Stimulated activated naive B cell treated with anti-CD40 and anti-IgM and Interleukin-4, amounts not matched to agents 10 μg/mL and 1 μg/mL and 100 μg/mL, for 72 hours (primary cell): ENCODE data around the gene EFCAB8.

ENCODE experiments used
- ATAC-seq, 2 donors: fragments of 150-1000 bp; cut with Tn5 transposase; replicated peaks; 2 replicates each; pipeline ENCODE4 v1.10.0; 2021; ENCODE audit warnings: moderate library complexity in 1 of 2
- DNase-seq: peaks from one replicate; pipeline ENCODE4 v3.0.0; 2021
- H3K27ac Mint-ChIP-seq: one replicate; pipeline ENCODE4 v1.8.0; 2022; ENCODE audit warnings: mild to moderate bottlenecking, mixed read lengths
- H3K27me3 Mint-ChIP-seq, 2 donors: one replicate each; pipeline ENCODE4 v1.8.0; 2022; ENCODE audit warnings: mixed read lengths in 2 of 2
- H3K36me3 Mint-ChIP-seq, 2 donors: one replicate each; pipeline ENCODE4 v1.8.0; 2022; ENCODE audit warnings: mixed read lengths in 2 of 2, mild to moderate bottlenecking in 1 of 2
- H3K4me1 Mint-ChIP-seq, 2 donors: one replicate each; pipeline ENCODE4 v1.8.0; 2022; ENCODE audit warnings: mixed read lengths in 2 of 2, mild to moderate bottlenecking in 1 of 2
- H3K4me3 Mint-ChIP-seq, 2 donors: one replicate each; pipeline ENCODE4 v1.8.0; 2022; ENCODE audit warnings: mild to moderate bottlenecking in 2 of 2, mixed read lengths in 2 of 2, moderate library complexity in 1 of 2
- H3K9me3 Mint-ChIP-seq, 2 donors: one replicate each; pipeline ENCODE4 v1.8.0; 2022; ENCODE audit warnings: mixed read lengths in 2 of 2, mild to moderate bottlenecking in 1 of 2

Gene EFCAB8

DNA sequence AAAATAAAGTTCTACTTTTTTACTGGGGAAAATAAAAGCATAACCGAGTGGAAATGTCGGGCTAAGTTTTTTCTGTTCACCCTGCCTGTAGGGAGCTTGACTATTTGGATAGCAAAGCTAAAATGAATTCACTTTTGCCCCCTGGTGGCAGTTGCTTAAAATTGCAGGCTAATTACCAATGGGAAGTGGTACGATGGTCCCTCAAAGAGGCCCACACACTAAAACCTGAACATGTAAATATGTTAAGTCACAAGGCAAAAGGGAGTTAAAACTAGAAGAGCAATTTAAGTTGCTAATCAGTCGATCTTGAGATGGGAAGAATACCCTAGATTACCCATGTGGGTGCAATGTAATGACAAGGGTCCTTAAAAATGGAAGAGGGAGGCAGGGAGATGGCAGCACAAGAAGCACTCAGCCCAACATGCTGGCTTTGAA lies 146.4 kb downstream of the EFCAB8 start:
- no peak overlapping the region for H3K27ac Mint-ChIP-seq
- DNase-seq, result no peak

GRCh38 chr20:33005908-33006775 lies 147.4 kb downstream of the EFCAB8 start:
- Mint-ChIP-seq H3K9me3 (peaks cover 4% of the 10 kb centered on the region in 2 donors), H3K27ac (no peak overlapping the region), H3K4me1 (no peaks in the 10 kb centered on the region), H3K4me3 (no peak overlapping the region), H3K36me3 (peaks cover 0 to 3% of the 10 kb centered on the region in 2 donors), H3K27me3 (peaks cover 0 to 4% of the 10 kb centered on the region in 2 donors)
- DNase-seq (no peak), ATAC-seq (no peak)

More for the DNA sequence above, 146.4 kb downstream of the EFCAB8 start:
- H3K4me1 Mint-ChIP-seq, result peaks cover under 1 to 2% of the 10 kb centered on the region in 2 donors
- H3K36me3 Mint-ChIP-seq, result peaks cover 0 to 3% of the 10 kb centered on the region in 2 donors
- peaks cover 4% of the 10 kb centered on the region in 2 donors for H3K9me3 Mint-ChIP-seq
- no peak overlapping the region for H3K4me3 Mint-ChIP-seq
- peak in 1 of 2 donors; percentile 54 for ATAC-seq
- no peaks in the 10 kb centered on the region for H3K27me3 Mint-ChIP-seq

DNA sequence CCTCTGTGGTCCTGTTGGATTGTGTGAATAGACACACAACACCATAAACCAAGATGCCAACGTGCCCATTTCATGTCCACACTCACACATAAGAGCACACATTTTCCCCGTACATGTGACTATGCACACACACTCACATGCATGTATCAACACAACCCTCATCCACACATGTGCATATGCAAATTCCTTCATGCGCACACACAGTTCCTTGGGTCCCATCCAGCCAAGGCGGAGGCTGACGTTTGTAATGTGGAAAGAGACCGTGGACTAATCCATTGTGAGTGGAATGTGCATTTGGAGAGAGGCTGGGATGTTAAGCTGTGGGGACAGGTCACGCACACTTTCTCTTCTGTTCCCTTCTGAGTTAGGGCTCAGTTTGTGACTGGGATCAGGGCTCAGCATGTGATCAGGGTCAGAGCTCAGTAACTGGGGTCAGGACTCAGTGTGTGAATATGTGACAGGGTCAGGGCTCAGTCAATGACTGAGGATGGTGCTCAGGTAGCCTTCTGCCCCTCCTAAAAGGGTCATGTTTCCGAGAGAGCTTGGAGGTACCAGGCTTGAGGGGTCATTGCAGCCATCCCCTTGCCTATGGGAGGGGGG lies 148.2 kb downstream of the EFCAB8 start:
- no peak overlapping the region for H3K4me3 Mint-ChIP-seq
- H3K27ac Mint-ChIP-seq, result no peak overlapping the region
- no peak for ATAC-seq

DNA sequence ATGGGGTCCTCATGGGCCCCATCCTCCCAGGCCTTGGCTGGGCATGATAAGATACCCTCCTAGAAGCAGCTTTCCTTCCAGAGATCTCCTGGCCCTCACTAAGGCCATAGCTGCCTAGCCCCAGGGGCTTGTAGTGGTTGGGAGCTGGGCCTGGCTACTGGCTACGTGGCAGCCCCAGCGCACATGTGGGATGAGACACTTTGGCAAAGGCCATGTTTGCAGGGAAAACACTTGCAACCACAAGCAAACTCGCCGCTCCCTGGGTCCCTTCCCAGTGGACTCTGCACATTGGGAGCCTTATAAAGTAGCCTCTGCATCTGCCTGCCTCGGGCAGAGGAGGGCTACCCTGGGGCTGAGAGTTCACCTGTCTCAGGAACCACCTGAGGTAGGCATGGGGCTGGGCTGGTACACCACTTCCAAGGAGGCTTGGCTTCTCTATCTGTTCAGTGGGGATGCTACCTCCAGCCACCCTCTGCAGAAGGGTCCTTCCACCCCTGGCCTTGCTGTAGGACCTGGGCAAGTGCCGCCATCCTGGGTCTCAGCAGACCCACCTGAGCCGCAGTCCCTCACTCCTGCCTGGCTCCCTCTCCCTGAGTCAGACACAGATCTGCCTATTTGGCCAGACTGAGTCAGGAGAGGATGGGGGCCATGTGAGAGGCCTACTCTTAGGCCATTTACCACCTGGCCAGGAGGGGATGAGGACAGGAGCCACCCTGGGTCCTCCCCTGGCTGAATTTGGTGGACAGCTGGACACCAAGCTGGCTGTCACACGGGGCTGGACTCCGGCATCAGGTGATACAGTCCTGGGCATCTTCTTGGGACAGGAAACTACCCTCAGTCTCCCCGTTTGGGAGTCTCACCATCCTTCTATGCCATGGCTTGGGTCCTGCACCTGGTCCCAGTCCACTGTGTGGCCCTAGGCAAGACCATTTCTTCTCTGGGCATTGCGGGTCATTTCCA lies 148.9 kb downstream of the EFCAB8 start, which contains the start of gene BPIFB2:
Gene BPIFB2, plus strand, starts transcription at position 329 of the 960 bp plus-strand sequence. CDS start 871 bp downstream, outside the sequence.
- Mint-ChIP-seq H3K27ac (no peak within 1 kb of the TSS), H3K4me1 (no peaks in the 10 kb centered on the region), H3K4me3 (no peak within 1 kb of the TSS), H3K9me3 (peaks cover 4% of the 10 kb centered on the region in 2 donors), H3K27me3 (peaks cover 0 to 4% of the 10 kb centered on the region in 2 donors), H3K36me3 (peaks cover 0 to 3% of the 10 kb centered on the region in 2 donors)
- DNase-seq, result no peak
- no peak for ATAC-seq

More for the DNA sequence above, 148.2 kb downstream of the EFCAB8 start:
- Mint-ChIP-seq H3K36me3 (peaks cover 0 to 3% of the 10 kb centered on the region in 2 donors), H3K27me3 (peaks cover 0 to 4% of the 10 kb centered on the region in 2 donors), H3K9me3 (peaks cover 4% of the 10 kb centered on the region in 2 donors), H3K4me1 (no peaks in the 10 kb centered on the region)
- no peak for DNase-seq

DNA sequence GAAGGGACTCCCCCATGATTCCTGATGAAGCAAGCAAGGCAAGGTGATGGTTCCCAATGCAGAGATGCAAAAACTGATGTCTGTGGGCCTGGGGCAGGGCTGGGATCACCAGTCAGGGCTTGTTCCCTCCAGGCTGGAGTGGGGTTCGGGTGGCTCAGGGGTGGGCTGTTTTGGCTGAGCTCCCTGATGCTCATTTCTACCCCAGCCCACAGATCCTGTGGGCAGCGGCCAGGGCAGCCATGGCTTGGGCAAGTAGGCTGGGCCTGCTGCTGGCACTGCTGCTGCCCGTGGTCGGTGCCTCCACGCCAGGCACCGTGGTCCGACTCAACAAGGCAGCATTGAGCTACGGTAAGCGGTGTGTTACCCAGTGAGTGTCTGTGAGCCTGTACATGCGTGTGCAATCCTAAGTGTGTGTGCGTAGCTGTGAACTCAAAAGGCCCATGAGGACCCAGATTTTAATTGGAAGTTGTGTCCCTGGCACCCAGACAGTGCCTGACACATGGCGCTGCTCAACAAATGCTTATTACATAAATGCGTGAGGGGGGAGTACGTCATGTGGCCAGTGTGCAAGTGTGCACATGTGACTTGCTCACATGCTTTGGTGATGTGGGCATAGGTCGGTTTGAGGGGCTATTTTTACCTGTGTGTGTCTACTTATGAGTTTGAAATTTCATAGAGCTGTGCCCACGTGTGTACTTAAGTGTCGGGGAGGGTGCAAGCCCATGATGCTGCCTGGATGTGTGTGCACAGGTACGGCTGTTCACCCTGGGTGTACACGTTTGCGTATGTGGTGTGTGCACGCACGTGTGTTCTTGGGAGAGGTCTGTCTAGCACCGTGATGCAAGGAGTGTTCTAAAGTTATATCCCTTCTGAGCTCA lies 149.9 kb downstream of the EFCAB8 start:
- H3K27ac Mint-ChIP-seq, result no peak overlapping the region
- H3K4me1 Mint-ChIP-seq, result no peaks in the 10 kb centered on the region
- ATAC-seq, result no peak
- DNase-seq, result no peak
- H3K9me3 Mint-ChIP-seq, result peaks cover 4% of the 10 kb centered on the region in 2 donors
- H3K4me3 Mint-ChIP-seq, result no peak overlapping the region
- H3K36me3 Mint-ChIP-seq, result peaks cover 0 to 3% of the 10 kb centered on the region in 2 donors
- peaks cover 0 to 4% of the 10 kb centered on the region in 2 donors for H3K27me3 Mint-ChIP-seq

GRCh38 chr20:33009214-33010132 lies 150.8 kb downstream of the EFCAB8 start:
- Mint-ChIP-seq H3K4me3 (no peak overlapping the region), H3K36me3 (peaks cover 0 to 3% of the 10 kb centered on the region in 2 donors), H3K9me3 (peaks cover 4% of the 10 kb centered on the region in 2 donors), H3K27ac (peak overlapping the region; percentile 17), H3K4me1 (no peaks in the 10 kb centered on the region), H3K27me3 (peaks cover 0 to 4% of the 10 kb centered on the region in 2 donors)
- ATAC-seq (no peak), DNase-seq (no peak)

DNA sequence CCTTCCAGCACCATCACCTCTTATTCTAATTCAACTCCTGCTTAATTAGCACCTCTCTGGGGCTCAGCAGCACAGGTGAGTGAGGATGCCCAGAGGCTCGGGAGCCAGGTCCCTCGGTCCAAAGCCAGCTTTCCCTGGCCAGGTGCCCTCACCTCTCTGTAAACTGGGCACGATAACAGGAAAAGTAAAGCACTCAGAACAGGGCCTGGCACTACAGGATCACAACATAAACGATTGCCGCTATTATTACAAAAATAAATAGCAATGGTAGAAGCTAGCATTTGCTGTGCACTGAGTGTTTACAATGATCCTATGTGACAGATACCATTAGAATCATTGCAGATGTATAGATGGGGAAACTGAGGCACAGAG lies 151.4 kb downstream of the EFCAB8 start:
- no peaks in the 10 kb centered on the region for H3K4me1 Mint-ChIP-seq
- H3K27me3 Mint-ChIP-seq, result peaks cover 0 to 4% of the 10 kb centered on the region in 2 donors
- H3K27ac Mint-ChIP-seq, result no peak overlapping the region
- DNase-seq (no peak), ATAC-seq (no peak)
- H3K36me3 Mint-ChIP-seq, result peaks cover 0 to 3% of the 10 kb centered on the region in 2 donors
- peaks cover 3% of the 10 kb centered on the region in 2 donors for H3K9me3 Mint-ChIP-seq
- no peak overlapping the region for H3K4me3 Mint-ChIP-seq

GRCh38 chr20:33010674-33011449 lies 152.1 kb downstream of the EFCAB8 start:
- Mint-ChIP-seq H3K4me1 (no peaks in the 10 kb centered on the region), H3K27ac (no peak overlapping the region), H3K4me3 (no peak overlapping the region), H3K27me3 (peaks cover 0 to 10% of the 10 kb centered on the region in 2 donors), H3K36me3 (no peaks in the 10 kb centered on the region), H3K9me3 (no peaks in the 10 kb centered on the region)
- no peak for DNase-seq
- no peak for ATAC-seq
